LNCaP clone FGC (cell line): ENCODE data around the gene GPHN.
"Not testable (repeated sequence)": the region's sequence is repeated elsewhere in the genome, so short reads cannot be mapped to it uniquely, and the experiment has no call there.

Experiments
- DNase-seq: peaks from one replicate; pipeline ENCODE4 v3.0.0-alpha.2; 2011; ENCODE audit warnings: low read depth
- H3K4me3 ChIP-seq: 2 replicates; pipeline ENCODE4 v1.5.1; 2011; ENCODE audit warnings: mild to moderate bottlenecking, low read depth, low read length, control low read depth
- CTCF ChIP-seq: IDR thresholded peaks from 2 replicates; pipeline ENCODE4 v1.5.1; 2012; ENCODE audit warnings: mild to moderate bottlenecking; ENCODE audit not compliant: control insufficient read depth, insufficient read depth; ENCODE audit errors: extremely low read depth

Gene GPHN

GRCh38 chr14:66677780-66678179 lies 169.8 kb downstream of the GPHN start:
- no peak for DNase-seq

GRCh38 chr14:66680216-66680615 lies 172.3 kb downstream of the GPHN start:
- DNase-seq, result no peak
- TF ChIP-seq CTCF, result no peak

More at GRCh38 chr14:66677780-66678179, 169.8 kb downstream of the GPHN start:
- TF ChIP-seq CTCF, result no peak
- no peak overlapping the region for H3K4me3 ChIP-seq

GRCh38 chr14:66696326-66696725 lies 188.4 kb downstream of the GPHN start:
- H3K4me3 ChIP-seq, result no peak overlapping the region
- TF ChIP-seq CTCF, result no peak
- no peak for DNase-seq

More at GRCh38 chr14:66680216-66680615, 172.3 kb downstream of the GPHN start:
- H3K4me3 ChIP-seq, result no peak overlapping the region

- TF ChIP-seq CTCF, result no peak
- DNase-seq, result no peak
- H3K4me3 ChIP-seq, result no peak overlapping the region
These were observed 190.6 kb downstream of the GPHN start for GRCh38 chr14:66698503-66698902.

- no peak overlapping the region for H3K4me3 ChIP-seq
- no peak for TF ChIP-seq CTCF
- no peak for DNase-seq
These were observed 193.9 kb downstream of the GPHN start for GRCh38 chr14:66701813-66702212.

- no peak overlapping the region for H3K4me3 ChIP-seq
- no peak for TF ChIP-seq CTCF
- no peak for DNase-seq
These were observed 200.3 kb downstream of the GPHN start for GRCh38 chr14:66708267-66708666.

GRCh38 chr14:66709291-66709690 lies 201.3 kb downstream of the GPHN start:
- no peak overlapping the region for H3K4me3 ChIP-seq
- no peak for DNase-seq
- TF ChIP-seq CTCF, result no peak

- not testable (repeated sequence) for DNase-seq, H3K4me3 ChIP-seq
These were observed 206.3 kb downstream of the GPHN start for GRCh38 chr14:66714291-66714690.

GRCh38 chr14:66715313-66715712 lies 207.4 kb downstream of the GPHN start:
- not testable (repeated sequence) for H3K4me3 ChIP-seq, DNase-seq
